Umbilical cord (tissue), 2 donors: ENCODE measurements around the gene CEACAM19. TPM values are rescaled to one million over a fixed set of nuclear protein-coding genes. Genes with fewer than 3 reads are reported as not detected.
"Not testable (repeated sequence)": the region's sequence is repeated elsewhere in the genome, so short reads cannot be mapped to it uniquely, and the experiment has no call there.

Experiments
- DNase-seq: peaks from one replicate; pipeline ENCODE4 v3.0.0-alpha.2; 2015; ENCODE audit warnings: low spot score
- total RNA-seq: library from RNA; depleted of rRNA; stranded (reverse); fragments of >200 nt; gene quantifications from one replicate; pipeline ENCODE4 v1.2.3, GENCODE V29; 2014; ENCODE audit warnings: low replicate concordance; ENCODE audit not compliant: insufficient read depth

Gene CEACAM19, protein sequence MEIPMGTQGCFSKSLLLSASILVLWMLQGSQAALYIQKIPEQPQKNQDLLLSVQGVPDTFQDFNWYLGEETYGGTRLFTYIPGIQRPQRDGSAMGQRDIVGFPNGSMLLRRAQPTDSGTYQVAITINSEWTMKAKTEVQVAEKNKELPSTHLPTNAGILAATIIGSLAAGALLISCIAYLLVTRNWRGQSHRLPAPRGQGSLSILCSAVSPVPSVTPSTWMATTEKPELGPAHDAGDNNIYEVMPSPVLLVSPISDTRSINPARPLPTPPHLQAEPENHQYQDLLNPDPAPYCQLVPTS
- not detected for total RNA-seq

DNA sequence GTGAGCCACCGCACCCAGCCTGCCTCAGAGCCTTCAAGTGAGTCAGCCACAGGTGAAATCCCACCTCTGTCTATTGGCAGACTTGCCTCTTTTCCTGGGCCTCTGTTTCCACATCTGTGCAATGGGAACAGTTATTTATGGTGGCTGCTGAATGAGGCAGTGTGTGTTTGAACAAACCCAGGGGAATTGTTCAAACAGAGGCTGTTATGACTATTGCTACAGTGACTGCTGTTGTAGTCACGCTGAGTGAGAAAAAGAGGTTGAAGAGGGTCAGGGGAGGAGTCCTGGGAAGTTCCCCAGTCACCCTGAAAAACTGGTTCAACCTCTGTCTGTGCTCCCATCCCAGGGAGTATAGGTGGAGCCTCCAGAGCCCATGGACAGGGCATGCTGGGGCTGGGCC is at the start of gene CEACAM19:
TSS of gene CEACAM19 (plus strand) at position 83 of the 400 bp plus-strand sequence. CDS start 450 bp downstream, outside the sequence.
- DNase-seq = peak; percentile 51

DNA sequence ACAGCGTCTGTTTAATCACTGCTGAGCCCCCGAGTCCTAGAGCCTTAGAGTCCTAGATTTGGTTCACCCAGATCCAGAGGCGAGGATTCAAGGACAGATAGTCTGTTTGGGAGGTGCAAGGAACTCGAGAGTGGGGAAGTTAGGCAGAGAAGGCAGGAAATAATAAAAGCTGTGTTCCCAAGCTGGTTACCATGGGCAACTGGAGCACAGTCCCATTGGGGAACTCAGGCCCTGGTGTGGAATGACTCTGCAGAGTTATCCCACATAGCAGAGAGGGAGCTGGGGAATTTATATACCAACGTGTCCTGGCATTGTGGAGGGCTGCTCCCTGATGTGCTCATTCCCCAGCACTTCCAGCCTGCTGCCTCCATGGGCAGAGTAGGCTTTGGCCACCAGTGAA is 48.2 kb upstream of the CEACAM19 start:
- peak; percentile 17 for DNase-seq

DNA sequence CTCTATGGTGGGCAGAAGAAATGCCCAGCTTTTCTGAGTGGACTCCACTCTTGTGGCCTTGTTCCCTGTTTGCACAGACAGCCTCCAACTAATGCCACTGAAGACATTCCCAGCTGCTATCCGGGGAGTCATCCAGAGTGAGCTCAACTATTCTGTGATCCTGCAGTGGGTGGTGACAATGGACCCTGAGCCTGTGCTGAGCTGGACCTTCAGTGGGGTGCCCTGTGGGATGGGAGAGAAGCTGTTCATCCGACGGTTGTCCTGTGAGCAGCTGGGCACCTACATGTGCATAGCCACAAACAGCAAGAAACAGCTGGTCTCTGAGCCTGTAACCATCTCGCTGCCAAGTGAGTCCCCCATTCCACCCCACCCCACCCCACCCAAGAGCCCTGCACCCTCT is 47.7 kb upstream of the CEACAM19 start:
- no peak for DNase-seq

DNA sequence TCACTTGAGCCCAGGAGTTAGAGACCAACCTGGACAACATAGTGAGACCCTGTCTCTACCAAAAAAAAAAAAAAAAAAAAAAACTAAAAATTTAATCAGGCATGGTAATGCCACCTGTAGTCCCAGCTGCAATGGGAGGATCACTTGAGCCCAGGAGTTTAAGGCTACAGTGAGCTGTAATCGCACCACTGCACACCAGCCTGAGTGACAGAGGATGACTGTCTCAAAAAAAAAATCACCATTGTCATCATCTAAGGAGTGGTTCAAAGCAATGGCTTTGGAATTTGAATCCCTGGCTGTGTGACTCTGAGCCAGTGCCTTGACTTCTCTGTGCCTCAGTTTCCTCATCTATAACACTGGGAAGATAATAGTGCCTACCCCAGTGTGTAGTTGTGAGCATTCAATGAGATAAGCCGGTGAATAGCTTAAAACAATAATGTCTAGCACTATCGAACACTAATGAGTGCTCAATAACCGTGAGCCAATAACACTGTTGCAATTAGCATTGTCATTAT is 46.4 kb upstream of the CEACAM19 start:
- DNase-seq = no peak

DNA sequence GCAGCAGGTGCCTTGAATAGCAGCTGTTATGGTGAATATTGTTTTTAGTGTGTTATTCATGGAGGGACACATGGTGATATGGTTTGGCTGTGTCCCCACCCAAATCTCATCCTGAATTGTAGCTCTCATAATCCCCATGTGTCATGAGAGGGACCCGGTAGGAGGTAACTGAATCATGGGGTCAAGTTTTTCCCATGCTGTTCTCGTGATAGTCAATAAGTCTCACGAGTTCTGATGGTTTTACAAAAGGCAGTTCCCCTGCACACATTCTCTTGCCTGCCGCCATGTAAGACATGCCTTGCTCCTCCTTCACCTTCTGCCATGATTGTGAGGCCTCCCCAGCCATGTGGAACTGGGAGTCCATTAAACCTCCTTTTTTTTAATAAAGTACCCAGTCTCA is 45.6 kb upstream of the CEACAM19 start:
- not testable (repeated sequence) for DNase-seq

DNA sequence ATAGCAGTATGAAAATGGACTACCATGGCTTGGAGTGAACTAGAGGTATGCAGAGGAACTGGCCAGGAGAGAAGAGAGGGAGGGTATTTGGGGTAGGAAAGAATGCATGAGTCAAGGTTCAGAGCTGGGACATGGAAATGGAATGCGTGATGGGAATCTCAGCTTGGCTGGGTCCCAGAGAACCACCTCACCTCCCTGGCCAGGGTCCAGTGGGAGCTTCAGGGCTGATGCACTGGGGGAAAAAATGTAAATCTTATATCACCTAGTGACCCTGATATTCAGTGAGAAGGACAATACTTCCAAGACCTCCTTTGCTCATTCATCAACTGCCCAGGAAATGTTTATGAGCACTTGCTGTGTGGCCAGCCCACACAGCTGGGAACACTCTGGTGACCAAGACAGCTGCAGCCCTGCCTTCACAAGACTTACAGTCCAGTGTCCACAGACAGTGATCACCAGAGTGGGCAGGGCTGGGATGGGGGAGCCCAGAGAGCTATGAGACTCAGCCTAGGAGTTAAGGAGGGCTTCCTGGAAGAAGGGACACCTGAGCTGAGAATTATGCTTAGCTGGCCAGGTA is 45.1 kb upstream of the CEACAM19 start:
- peak; percentile 11 for DNase-seq

DNA sequence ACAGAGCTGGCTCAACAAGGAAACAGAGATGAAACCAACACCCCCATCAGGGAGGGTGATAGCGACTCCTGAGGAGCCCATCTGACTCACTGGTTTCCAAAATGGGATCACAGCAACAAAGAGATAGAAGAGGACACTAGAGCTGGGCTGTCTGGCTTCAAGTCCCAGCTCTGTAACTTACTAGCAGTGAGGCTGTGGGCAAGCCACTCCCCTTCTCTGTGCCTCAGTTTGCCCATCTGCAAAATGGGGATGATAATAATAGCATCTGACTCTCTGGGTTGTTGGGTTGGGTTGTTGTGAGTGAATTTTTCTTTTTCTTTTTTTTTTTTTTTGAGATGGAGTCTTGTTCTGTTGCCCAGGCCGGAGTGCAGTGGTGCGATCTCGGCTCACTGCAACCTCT is 43.7 kb upstream of the CEACAM19 start:
- no peak for DNase-seq

DNA sequence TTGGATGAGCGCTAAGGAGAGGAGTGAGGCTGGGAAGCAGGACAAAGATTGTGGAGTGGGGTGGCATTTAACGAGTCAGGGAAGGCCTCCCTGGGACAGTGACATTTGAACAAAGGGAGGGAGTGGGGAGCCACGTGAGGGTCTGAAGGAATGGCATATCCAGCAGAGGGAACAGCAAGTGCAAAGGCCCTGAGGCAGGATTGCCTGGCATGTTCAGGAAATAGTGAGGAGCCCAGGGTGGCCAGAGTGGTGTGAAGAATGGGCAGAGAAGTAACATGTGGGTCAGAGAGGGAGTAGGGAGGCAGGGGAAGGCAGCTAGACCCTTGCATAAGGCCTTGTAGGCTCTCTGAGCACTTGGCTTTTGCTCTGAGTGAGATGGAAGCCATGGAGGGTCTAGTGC is 42.5 kb upstream of the CEACAM19 start:
- DNase-seq = no peak

DNA sequence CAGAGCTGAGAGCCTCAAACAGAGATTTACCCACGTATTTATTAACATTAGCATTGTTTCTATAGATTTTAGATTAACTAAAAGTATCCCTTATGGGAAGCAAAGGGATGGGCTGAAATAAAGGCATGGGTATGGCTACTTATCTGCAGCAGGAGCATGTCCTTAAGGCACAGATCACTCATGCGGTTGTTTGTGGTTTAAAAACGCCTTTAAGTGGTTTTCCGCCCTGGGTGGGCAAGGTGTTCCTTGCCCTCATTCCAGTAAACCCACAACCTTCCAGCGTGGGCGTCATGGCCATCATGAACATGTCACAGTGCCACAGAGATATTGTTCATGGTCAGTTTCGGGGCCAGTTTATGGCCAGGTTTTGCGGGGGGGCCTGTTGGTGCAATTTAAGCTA is 39.7 kb upstream of the CEACAM19 start:
- DNase-seq = not testable (repeated sequence)

DNA sequence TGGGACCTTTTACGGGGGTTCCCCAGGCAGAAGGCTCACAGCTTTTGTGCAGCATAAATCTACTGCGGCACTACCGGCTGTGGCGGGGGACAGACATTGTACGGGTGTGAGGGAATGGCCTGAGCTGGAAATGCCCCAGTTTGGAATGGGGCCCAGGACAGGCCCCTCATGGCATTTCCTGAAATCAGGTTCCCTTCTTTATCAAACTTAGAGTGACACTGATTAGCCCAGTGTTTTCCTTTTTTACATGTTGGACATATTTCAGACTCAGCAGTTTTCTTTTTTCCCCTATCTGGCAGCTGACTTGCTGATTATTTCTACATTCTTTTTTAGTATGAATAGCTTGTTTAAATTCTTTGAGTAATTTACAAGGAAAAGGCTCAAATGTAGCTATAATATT is 37.2 kb upstream of the CEACAM19 start:
- DNase-seq = peak; percentile 16

DNA sequence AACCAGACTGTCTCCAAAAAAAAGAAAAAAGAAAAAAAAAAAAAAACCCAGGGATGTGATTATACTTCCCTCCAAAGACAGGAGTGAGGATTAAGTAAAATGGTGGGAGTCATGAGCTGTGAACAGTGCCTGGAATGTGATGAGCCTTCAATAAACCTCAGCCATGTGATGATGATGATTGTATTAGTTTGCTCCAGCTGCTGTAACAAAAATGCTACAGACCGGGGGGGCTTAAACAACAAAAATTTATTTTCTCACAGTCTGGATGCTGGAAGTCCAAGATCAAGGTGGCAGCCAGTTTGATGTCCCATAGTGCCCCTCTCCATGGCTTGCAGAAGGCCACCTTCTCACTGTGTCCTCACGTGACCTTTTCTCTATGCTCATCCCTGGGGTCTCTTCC is 36.5 kb upstream of the CEACAM19 start:
- DNase-seq = no peak

DNA sequence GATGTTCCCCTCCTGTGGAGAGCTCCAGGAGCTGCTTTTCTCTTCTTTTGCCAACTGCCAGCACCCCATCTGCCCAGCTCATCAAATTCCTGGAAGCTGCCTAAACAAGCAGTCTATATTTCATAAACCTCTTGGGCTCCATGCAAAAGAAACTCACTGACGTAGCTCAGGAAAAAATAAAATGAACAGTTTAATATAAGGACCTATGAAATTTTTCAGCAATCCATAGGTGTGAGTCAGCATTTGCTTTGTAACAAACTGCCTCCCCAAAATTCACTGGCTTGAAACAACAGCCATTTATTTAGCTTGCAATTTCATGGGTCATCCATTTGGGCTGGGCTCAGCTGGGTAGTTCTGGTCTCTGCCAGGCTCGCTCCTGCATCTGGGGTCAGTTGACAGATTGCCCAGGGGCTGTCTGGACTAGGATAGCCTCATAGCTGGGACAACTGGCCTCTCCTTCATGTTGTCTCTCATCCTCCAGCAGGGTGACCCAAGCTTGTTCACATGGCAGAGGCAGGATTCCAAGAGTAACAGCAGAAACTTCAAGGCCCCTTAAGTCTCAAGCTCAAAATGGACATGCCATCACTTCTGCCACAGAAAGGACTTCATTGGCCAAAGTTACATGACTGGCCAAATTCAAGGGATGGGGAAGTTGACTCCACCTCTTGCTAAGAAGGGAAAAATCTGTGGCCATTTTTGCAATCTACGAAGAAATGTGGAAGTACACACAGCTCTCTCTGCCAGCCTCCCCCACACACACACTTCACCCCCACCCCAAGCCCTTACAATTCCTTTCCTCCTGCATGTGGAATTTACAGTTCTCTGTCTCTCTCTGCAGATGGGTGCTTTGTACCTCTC is 35.5 kb upstream of the CEACAM19 start:
- DNase-seq = peak; percentile 23

DNA sequence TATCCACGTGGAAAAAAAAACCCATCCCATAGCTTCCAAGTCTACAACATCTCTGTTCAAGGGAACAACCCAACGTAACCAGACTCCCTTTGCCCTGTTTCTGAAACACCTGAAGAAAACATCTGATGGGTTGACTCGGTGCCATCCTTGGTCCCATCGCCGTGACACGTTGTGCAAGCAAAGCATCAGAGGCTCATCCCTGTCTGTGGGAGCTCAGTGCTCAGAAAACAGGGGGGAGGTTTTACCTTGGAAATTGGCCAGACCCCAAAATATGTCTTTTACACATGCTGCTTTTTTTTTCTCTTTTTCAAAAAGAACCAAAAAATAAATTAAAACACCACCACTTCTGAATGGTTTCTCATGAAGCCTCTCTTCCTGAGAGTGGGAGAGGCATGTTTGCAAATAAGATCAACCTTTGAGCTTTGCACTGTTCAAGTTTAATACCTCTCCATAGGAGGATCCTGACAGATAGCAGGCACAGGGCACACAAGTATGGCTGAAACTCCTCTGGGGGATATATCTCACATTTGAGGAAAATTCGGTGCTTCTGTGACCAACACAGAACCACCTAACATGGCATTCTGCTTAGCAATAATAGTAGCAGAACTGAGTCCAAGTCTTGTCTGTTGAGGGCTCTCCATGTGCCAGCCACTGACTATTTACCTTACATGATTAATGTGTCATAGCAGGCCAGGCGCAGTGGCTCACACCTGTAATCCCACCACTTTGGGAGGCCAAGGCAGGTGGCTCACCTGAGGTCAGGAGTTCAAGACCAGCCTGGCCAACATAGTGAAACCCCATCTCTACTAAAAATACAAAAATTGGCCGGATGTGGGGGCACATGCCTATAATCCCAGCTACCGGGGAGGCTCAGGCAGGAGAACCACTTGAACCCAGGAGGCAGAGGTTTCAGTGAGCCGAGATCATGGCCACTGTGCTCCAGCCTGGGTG is 34.6 kb upstream of the CEACAM19 start:
- no peak for DNase-seq

DNA sequence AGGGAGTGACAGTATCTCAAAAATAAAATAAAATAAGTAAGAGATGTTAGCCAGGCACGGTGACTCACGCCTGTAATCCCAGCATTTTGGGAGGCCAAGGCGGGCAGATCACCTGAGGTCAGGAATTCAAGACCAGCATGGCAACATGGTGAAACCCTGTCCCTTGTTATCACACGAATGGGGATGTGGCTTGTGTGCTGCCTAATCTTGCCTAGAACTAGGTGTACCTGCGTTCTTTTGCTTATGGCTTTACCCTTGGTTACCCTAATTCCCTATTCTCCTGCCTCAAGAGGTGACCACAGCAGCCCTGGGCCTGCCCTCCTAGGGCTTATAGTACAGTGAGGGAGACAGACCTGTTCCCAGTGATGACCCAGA is 33.9 kb upstream of the CEACAM19 start:
- no peak for DNase-seq

DNA sequence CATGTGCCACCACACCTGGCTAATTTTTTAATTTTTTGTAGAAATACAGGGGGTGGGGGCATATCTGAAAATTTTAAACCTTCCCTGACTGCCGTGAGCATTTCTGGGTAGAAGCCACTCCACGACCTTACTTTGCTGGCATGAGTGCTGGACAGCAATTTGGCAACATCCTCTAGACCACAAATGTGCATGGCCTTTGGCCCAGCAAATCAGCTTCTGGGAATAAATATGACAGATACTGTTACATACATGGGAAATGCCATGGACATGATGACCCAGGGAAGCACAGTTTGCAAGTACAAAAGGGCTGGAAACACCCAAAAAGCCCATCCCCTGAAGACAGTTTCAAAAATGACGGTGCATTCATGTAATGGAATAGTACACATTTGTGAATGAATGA is 30.8 kb upstream of the CEACAM19 start:
- no peak for DNase-seq

DNA sequence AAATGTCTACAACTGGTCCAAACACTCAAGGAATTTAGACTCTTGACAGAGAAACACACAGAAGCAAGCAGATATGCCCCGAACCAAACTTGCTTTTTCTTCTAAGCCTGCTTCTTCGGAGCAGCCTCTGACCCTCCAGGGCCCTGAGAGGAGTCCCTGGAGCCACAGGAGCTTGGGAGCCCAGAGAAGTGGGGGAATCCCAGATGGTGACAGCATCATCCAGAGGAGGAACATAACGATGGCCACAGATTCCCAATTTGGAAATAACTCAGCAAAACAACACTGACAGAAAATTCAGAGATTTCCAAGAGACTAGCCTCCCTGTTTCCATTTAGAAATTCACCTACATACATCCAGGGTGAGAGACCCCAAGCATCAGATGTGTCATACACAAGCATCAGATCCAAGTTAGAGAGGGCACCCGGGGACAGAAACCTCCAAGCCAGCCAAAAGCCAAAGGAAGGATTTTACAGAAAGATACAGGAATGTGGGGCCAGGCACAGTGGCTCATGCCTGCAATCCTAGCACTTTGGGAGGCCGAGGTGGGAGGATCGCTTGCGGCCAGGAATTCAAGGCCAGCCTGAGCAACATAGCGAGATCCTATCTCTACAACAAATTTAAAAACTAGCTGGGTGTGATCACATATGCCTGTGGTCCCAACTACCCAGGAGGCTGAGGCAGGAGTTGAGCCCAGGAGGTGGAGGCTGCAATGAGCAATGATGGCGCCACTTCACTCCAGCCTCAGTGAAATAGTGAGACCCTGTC is 29.6 kb upstream of the CEACAM19 start:
- DNase-seq = no peak

DNA sequence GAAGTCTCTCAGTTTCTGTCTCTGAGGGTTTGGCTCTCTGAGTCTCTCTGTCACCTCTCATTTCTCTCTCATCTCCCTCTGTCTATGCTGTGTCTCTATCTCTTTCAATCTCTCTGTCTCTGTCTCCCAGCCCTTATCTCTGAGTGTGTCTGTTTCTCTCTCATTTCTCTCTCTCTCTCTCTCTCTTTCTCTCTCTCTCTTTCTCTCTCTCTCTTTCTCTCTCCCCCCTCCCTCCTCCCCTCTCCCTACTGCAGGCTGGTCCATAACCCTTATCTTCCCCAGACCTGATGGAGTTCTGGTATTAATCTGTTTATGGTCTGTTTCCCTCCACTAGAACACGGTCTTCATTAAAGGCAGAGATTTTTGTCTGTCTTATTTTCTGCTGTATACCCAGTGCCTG is 28.9 kb upstream of the CEACAM19 start:
- peak; percentile 10 for DNase-seq

DNA sequence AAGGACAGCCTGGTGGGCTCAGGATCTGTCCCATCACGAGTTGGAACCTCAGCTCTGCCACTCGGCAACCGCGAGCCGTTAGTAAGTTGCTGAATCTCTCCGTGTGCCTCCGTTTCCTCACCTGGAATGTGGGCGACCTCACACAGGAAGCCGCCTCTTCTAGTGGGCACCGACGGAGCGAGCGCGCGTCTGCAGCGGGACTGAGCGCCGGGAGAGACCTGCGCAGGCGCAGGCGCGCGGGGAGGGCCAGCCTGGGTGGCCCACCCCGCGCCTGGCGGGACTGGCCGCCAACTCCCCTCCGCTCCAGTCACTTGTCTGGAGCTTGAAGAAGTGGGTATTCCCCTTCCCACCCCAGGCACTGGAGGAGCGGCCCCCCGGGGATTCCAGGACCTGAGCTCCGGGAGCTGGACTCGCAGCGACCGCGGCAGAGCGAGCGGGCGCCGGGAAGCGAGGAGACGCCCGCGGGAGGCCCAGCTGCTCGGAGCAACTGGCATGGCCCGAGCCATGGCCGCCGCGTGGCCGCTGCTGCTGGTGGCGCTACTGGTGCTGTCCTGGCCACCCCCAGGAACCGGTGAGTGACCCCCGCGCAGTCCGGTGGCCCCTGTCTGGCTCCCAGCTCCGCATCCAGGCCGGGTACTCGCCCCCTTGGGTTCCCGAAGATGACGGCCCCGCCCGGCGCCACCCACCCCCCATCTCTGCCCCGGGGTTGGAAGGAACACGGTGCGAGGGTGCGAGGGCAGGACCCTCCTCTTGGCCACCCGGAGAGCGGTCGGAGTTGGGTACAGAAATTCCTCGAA is 27.5 kb upstream of the CEACAM19 start, which contains the start of gene PVR:
TSS of gene PVR (plus strand) at position 306 of the 797 bp plus-strand sequence. CDS start at position 493, 187 bp downstream.
- peak; percentile 78 for DNase-seq

DNA sequence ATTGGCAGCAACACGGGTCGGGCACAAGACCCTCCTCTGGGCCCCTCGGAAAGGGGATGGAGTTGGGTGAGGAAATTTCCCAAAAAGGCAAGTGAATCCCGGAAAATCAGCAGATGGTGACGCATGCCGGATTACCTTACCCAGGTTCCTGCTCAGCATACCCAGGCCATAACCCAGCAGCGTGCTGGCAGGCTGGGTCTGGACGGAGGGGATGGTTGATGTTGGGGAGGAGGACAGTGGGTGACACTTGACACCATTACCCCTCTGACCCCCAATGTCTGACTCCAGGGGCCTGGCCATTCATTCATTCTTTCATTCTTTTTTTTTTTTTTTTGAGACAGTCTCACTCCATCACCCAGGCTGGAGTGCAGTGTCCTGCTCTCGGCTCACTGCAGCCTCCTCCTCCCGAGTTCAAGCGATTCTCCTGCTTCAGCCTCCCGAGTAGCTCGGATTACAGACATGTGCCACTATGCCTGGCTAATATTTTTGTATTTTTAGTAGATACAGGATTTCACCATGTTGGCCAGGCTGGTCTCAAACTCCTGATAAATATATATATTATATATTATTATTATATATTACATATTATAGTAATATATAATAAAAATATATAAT is 26.8 kb upstream of the CEACAM19 start:
- peak; percentile 47 for DNase-seq
